Liver (tissue), 9 donors: ENCODE results near the gene STAMBPL1. TPM values are rescaled to one million over a fixed set of nuclear protein-coding genes. Genes with fewer than 3 reads are reported as not detected.

Experiments used
- DNase-seq: peaks from one replicate; pipeline ENCODE4 v3.0.0-alpha.2; 2017; ENCODE audit warnings: low spot score
- H3K27ac ChIP-seq, 2 donors: one replicate each; pipeline ENCODE4 v1.7.0; 2013; ENCODE audit warnings: inconsistent platforms in 2 of 2, low read length in 2 of 2, control low read depth in 1 of 2, low read depth in 1 of 2, mild to moderate bottlenecking in 1 of 2
- H3K27me3 ChIP-seq, 4 donors: one replicate each; pipeline versions ENCODE4 v1.6.1 to v1.7.0; 2013; ENCODE audit warnings: low read length in 3 of 4, inconsistent platforms in 1 of 4, mild to moderate bottlenecking in 1 of 4, moderate library complexity in 1 of 4; ENCODE audit not compliant: control insufficient read depth in 4 of 4, insufficient read depth in 4 of 4
- H3K36me3 ChIP-seq, 4 donors: one replicate each; pipeline versions ENCODE4 v1.6.1 to v1.7.0; 2013; ENCODE audit warnings: low read length in 3 of 4, mild to moderate bottlenecking in 3 of 4, low read depth in 1 of 4, moderate library complexity in 1 of 4; ENCODE audit not compliant: control insufficient read depth in 4 of 4, insufficient read depth in 3 of 4
- H3K4me1 ChIP-seq, 4 donors: one replicate each; pipeline versions ENCODE4 v1.6.1 to v1.7.0; 2013; ENCODE audit warnings: low read length in 3 of 4, mild to moderate bottlenecking in 3 of 4, moderate library complexity in 1 of 4; ENCODE audit not compliant: control insufficient read depth in 4 of 4, insufficient read depth in 4 of 4
- H3K4me3 ChIP-seq, 3 donors: one replicate each; pipeline versions ENCODE4 v1.6.1 to v1.7.0; 2013; ENCODE audit warnings: low read length in 3 of 3, control low read depth in 1 of 3, low read depth in 1 of 3, mild to moderate bottlenecking in 1 of 3
- H3K9ac ChIP-seq, 2 donors: one replicate each; pipeline ENCODE4 v1.7.0; 2013; ENCODE audit warnings: low read length in 2 of 2, mild to moderate bottlenecking in 2 of 2, moderate library complexity in 2 of 2, control low read depth in 1 of 2, low read depth in 1 of 2
- H3K9me3 ChIP-seq, 4 donors: one replicate each; pipeline versions ENCODE4 v1.6.1 to v1.7.0; 2013; ENCODE audit warnings: low read length in 3 of 4; ENCODE audit not compliant: control insufficient read depth in 4 of 4
- EGR1 ChIP-seq, 2 donors: IDR thresholded peaks; 2 replicates each; pipeline ENCODE4 v1.6.1; 2016 to 2018; ENCODE audit warnings: antibody characterized with exemption in 2 of 2, low read depth in 2 of 2
- FOXA1 ChIP-seq: IDR thresholded peaks from 2 replicates; pipeline ENCODE4 v1.6.1; 2016; ENCODE audit warnings: antibody characterized with exemption
- FOXA2 ChIP-seq: IDR thresholded peaks from 2 replicates; pipeline ENCODE4 v1.6.1; 2016; ENCODE audit warnings: antibody characterized with exemption
- GABPA ChIP-seq, 2 donors: IDR thresholded peaks in 1 of 2; conservative IDR thresholded peaks in 1 of 2; 2 replicates each; pipeline ENCODE4 v1.6.1; 2016; ENCODE audit warnings: antibody characterized with exemption in 2 of 2, mild to moderate bottlenecking in 1 of 2, moderate library complexity in 1 of 2
- HNF4A ChIP-seq, 2 donors: conservative IDR thresholded peaks; 2 replicates each; pipeline ENCODE4 v1.6.1; 2016; ENCODE audit warnings: antibody characterized with exemption in 2 of 2, mild to moderate bottlenecking in 2 of 2
- HNF4G ChIP-seq: IDR thresholded peaks from 2 replicates; pipeline ENCODE4 v1.6.1; 2016; ENCODE audit warnings: antibody characterized with exemption
- JUND ChIP-seq, 2 donors: IDR thresholded peaks; 2 replicates each; pipeline ENCODE4 v1.6.1; 2016; ENCODE audit warnings: antibody characterized with exemption in 2 of 2
- NR2F2 ChIP-seq: IDR thresholded peaks from 2 replicates; pipeline ENCODE4 v1.6.1; 2016; ENCODE audit warnings: antibody characterized with exemption
- RAD21 ChIP-seq, 2 donors: IDR thresholded peaks; 2 replicates each; pipeline ENCODE4 v1.6.1; 2016; ENCODE audit warnings: antibody characterized with exemption in 2 of 2, mild to moderate bottlenecking in 2 of 2
- RXRA ChIP-seq, 2 donors: IDR thresholded peaks; 2 replicates each; pipeline ENCODE4 v1.6.1; 2017 to 2018; ENCODE audit warnings: antibody characterized with exemption in 2 of 2, mild to moderate bottlenecking in 1 of 2
- SP1 ChIP-seq: IDR thresholded peaks from 2 replicates; pipeline ENCODE4 v1.6.1; 2018; ENCODE audit warnings: antibody characterized with exemption, mild to moderate bottlenecking
- TAF1 ChIP-seq: conservative IDR thresholded peaks from 2 replicates; pipeline ENCODE4 v1.6.1; 2016; ENCODE audit warnings: antibody characterized with exemption, mild to moderate bottlenecking
- YY1 ChIP-seq: IDR thresholded peaks from 2 replicates; pipeline ENCODE4 v1.6.1; 2016; ENCODE audit warnings: antibody characterized with exemption, mild to moderate bottlenecking
- WGBS: extraction: QIAGEN DNeasy Blood & Tissue Kit; methylation state at CpG from one replicate; pipeline ENCODE4 v1.1.7; 2013; 5-methylcytosine and 5-hydroxymethylcytosine counted together
- polyA plus RNA-seq, 2 donors: library from polyadenylated mRNA; stranded (reverse) in 1 of 2; unstranded in 1 of 2; fragments of 200-250 nt in 1 of 2; fragments of >200 nt in 1 of 2; fragmentation: Nextera tagmentation in 1 of 2; extraction: Ambion mirVana in 1 of 2; gene quantifications; one replicate each; pipeline versions ENCODE4 v1.2.1 to v1.2.3, GENCODE V29; 2013 to 2015
- total RNA-seq, 2 donors: library from RNA; depleted of rRNA; stranded (reverse); fragments of >200 nt; gene quantifications; one replicate each; pipeline ENCODE4 v1.2.3, GENCODE V29; 2014
- TF ChIP-seq, protein P1 (sequence below): fragments of 150-350 bp; IDR thresholded peaks from 2 replicates; pipeline ENCODE4 v1.5.1; 2017; ENCODE audit warnings: improper control_type of control experiment, low read depth, low read length; ENCODE audit not compliant: missing input control
- TF ChIP-seq, protein P2 (sequence below): IDR thresholded peaks from 2 replicates; pipeline ENCODE4 v1.6.1; 2016; ENCODE audit warnings: antibody characterized with exemption
- TF ChIP-seq, protein P3 (sequence below): IDR thresholded peaks from 2 replicates; pipeline ENCODE4 v1.6.1; 2016; ENCODE audit warnings: antibody characterized with exemption
- TF ChIP-seq, protein P4 (sequence below): IDR thresholded peaks from 2 replicates; pipeline ENCODE4 v1.6.1; 2016; ENCODE audit warnings: antibody characterized with exemption, mild to moderate bottlenecking
- TF ChIP-seq, protein P5 (sequence below): IDR thresholded peaks from 2 replicates; pipeline ENCODE4 v1.6.1; 2016; ENCODE audit warnings: antibody characterized with exemption
- donor health status: healthy.
- donor health status: healthy.
- donor health status: healthy.
- donor health status: healthy.
- donor health status: healthy.

Gene STAMBPL1
- total and polyA plus RNA-seq, 4 donors = 1.3 to 8.0 (median 3.7) TPM

DNA sequence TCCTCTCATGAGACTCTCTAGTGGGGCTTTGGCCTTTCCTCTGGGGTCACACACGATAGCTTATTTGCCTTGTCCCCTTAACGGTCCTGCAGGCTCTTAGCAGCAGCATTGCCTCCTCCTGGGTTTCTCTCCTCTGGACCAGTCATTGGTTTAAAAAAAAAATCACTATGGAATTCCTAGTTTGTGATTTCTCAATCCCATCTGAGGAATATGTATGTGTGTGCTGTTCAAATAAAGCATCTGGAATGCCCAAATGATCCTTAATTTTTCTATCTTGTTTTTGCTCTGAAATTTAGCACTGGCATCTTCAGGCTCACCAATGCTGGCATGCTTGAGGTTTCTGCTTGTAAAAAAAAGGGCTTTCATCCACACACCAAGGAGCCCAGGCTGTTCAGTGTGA is 42.0 kb downstream of the STAMBPL1 start:
- TF ChIP-seq FOXA2 (no peak), EGR1 (IDR thresholded peaks at IDR 0.05; ENCODE audit: low read depth in 2 of 2) (no peak), HNF4G (no peak), GABPA (IDR thresholded peaks at IDR 0.05 in 1 of 2, conservative IDR thresholded peaks at IDR 0.05 in 1 of 2) (no peak), HNF4A (conservative IDR thresholded peaks at IDR 0.05) (no peak), SP1 (no peak), NR2F2 (no peak), YY1 (no peak), TAF1 (no peak), JUND (IDR thresholded peaks at IDR 0.05) (no peak), FOXA1 (no peak)
- TF ChIP-seq, protein P1, sequence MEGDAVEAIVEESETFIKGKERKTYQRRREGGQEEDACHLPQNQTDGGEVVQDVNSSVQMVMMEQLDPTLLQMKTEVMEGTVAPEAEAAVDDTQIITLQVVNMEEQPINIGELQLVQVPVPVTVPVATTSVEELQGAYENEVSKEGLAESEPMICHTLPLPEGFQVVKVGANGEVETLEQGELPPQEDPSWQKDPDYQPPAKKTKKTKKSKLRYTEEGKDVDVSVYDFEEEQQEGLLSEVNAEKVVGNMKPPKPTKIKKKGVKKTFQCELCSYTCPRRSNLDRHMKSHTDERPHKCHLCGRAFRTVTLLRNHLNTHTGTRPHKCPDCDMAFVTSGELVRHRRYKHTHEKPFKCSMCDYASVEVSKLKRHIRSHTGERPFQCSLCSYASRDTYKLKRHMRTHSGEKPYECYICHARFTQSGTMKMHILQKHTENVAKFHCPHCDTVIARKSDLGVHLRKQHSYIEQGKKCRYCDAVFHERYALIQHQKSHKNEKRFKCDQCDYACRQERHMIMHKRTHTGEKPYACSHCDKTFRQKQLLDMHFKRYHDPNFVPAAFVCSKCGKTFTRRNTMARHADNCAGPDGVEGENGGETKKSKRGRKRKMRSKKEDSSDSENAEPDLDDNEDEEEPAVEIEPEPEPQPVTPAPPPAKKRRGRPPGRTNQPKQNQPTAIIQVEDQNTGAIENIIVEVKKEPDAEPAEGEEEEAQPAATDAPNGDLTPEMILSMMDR = no peak
- TF ChIP-seq, protein P2, sequence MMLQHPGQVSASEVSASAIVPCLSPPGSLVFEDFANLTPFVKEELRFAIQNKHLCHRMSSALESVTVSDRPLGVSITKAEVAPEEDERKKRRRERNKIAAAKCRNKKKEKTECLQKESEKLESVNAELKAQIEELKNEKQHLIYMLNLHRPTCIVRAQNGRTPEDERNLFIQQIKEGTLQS = no peak
- TF ChIP-seq, protein P3, sequence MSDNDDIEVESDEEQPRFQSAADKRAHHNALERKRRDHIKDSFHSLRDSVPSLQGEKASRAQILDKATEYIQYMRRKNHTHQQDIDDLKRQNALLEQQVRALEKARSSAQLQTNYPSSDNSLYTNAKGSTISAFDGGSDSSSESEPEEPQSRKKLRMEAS = no peak
- TF ChIP-seq, protein P4, sequence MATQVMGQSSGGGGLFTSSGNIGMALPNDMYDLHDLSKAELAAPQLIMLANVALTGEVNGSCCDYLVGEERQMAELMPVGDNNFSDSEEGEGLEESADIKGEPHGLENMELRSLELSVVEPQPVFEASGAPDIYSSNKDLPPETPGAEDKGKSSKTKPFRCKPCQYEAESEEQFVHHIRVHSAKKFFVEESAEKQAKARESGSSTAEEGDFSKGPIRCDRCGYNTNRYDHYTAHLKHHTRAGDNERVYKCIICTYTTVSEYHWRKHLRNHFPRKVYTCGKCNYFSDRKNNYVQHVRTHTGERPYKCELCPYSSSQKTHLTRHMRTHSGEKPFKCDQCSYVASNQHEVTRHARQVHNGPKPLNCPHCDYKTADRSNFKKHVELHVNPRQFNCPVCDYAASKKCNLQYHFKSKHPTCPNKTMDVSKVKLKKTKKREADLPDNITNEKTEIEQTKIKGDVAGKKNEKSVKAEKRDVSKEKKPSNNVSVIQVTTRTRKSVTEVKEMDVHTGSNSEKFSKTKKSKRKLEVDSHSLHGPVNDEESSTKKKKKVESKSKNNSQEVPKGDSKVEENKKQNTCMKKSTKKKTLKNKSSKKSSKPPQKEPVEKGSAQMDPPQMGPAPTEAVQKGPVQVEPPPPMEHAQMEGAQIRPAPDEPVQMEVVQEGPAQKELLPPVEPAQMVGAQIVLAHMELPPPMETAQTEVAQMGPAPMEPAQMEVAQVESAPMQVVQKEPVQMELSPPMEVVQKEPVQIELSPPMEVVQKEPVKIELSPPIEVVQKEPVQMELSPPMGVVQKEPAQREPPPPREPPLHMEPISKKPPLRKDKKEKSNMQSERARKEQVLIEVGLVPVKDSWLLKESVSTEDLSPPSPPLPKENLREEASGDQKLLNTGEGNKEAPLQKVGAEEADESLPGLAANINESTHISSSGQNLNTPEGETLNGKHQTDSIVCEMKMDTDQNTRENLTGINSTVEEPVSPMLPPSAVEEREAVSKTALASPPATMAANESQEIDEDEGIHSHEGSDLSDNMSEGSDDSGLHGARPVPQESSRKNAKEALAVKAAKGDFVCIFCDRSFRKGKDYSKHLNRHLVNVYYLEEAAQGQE = no peak
- TF ChIP-seq, protein P5, sequence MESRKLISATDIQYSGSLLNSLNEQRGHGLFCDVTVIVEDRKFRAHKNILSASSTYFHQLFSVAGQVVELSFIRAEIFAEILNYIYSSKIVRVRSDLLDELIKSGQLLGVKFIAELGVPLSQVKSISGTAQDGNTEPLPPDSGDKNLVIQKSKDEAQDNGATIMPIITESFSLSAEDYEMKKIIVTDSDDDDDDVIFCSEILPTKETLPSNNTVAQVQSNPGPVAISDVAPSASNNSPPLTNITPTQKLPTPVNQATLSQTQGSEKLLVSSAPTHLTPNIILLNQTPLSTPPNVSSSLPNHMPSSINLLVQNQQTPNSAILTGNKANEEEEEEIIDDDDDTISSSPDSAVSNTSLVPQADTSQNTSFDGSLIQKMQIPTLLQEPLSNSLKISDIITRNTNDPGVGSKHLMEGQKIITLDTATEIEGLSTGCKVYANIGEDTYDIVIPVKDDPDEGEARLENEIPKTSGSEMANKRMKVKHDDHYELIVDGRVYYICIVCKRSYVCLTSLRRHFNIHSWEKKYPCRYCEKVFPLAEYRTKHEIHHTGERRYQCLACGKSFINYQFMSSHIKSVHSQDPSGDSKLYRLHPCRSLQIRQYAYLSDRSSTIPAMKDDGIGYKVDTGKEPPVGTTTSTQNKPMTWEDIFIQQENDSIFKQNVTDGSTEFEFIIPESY = no peak
- WGBS = 85% methylated on average over 2 of the region's 2 CpGs
- H3K27ac ChIP-seq = no peak overlapping the region
- H3K9ac ChIP-seq = no peak overlapping the region
- no peaks in the 10 kb centered on the region for H3K9me3 ChIP-seq
- DNase-seq = no peak
- H3K36me3 ChIP-seq = no peaks in the 10 kb centered on the region
- peaks cover 0 to 7% (median 3%) of the 10 kb centered on the region in 4 donors for H3K4me1 ChIP-seq
- H3K27me3 ChIP-seq = no peaks in the 10 kb centered on the region
- H3K4me3 ChIP-seq = no peak overlapping the region

DNA sequence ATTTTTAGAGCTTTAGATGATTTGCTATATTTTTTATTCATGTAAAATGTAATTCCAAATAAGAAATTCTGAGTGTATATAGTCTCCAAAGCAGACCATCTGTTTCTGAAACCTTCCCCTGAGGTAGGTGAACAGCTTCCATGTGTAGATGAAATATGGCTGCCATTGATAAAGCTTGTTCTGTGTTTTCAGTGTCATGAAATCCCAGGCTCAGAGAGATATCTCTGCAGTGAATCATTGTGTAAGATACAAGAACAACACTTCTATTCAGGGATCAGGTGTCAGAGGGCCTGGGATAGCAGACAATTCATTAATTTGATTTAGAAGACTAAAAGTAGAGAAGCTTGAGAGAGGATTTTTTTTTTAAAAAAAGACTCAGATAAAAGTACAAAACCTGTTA is 43.5 kb downstream of the STAMBPL1 start:
- Histone ChIP-seq H3K27me3 (no peaks in the 10 kb centered on the region), H3K4me3 (no peak overlapping the region), H3K4me1 (peaks cover 0 to 7% (median 3%) of the 10 kb centered on the region in 4 donors), H3K27ac (no peak overlapping the region), H3K9me3 (no peaks in the 10 kb centered on the region), H3K9ac (no peak overlapping the region), H3K36me3 (no peaks in the 10 kb centered on the region)
- DNase-seq = no peak
- TF ChIP-seq RAD21 (IDR thresholded peaks at IDR 0.05) (no peak), JUND (IDR thresholded peaks at IDR 0.05) (no peak), TAF1 (no peak), NR2F2 (no peak), HNF4G (no peak), HNF4A (conservative IDR thresholded peaks at IDR 0.05) (no peak), FOXA2 (no peak), YY1 (no peak), FOXA1 (no peak), RXRA (IDR thresholded peaks at IDR 0.05) (no peak), SP1 (no peak)
- TF ChIP-seq, protein P2 = no peak
- TF ChIP-seq, protein P5 = no peak
- TF ChIP-seq, protein P4 = no peak
